Spleen (tissue), 7 donors: ENCODE data around the gene MIS18BP1.

ENCODE experiments used
- POLR2A ChIP-seq, 3 donors: fragments of 450-650 bp; IDR thresholded peaks; one replicate each; pipeline ENCODE4 v1.5.1; 2017; ENCODE audit warnings: antibody characterized with exemption in 3 of 3, mild to moderate bottlenecking in 1 of 3
- POLR2AphosphoS5 ChIP-seq, 3 donors: sonication (generic); formaldehyde crosslinking; IDR thresholded peaks; one replicate each; pipeline ENCODE4 v1.5.1; 2017; ENCODE audit warnings: antibody characterized with exemption in 3 of 3
- TF ChIP-seq, protein P1 (sequence below), 11 experiments: fragments of 200-600 bp in 7 of 11; fragments of 450-650 bp in 4 of 11; sonication (generic) in 4 of 11; IDR thresholded peaks in 8 of 11; conservative IDR thresholded peaks in 3 of 11; 1 replicate in 7 of 11; 2 replicates in 4 of 11; pipeline versions ENCODE4 v1.4.0 to v1.8.0; 2016 to 2021; ENCODE audit warnings: antibody characterized with exemption in 11 of 11, inconsistent platforms in 4 of 11, mild to moderate bottlenecking in 1 of 11
- donor health status: DM: no; HTN: no; CAD: no; lungs with moderate emphysema.
- donor health status: DM: no; HTN: no; CAD: no.
- donor health status: DM: no; HTN: no; CAD: no.

DNA sequence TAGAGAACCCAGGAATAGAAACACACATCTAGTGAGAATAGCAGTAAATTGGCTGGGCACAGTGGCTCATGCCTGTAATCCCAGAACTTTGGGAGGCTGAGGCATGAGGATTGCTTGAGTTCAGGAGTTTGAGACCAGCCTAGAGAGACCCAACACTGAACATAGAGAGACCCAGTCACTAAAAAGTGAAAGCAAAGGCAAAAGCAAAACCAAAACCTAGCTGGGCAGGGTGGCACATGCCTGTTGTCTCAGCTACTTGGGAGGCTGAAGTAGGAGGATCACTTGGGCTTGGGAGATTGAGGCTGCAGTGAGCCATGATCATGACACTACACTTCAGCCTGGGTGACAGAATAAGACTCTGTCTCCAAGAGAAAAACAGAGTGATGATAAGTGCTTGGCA lies 37.5 kb upstream of the MIS18BP1 start:
- TF ChIP-seq, protein P1, sequence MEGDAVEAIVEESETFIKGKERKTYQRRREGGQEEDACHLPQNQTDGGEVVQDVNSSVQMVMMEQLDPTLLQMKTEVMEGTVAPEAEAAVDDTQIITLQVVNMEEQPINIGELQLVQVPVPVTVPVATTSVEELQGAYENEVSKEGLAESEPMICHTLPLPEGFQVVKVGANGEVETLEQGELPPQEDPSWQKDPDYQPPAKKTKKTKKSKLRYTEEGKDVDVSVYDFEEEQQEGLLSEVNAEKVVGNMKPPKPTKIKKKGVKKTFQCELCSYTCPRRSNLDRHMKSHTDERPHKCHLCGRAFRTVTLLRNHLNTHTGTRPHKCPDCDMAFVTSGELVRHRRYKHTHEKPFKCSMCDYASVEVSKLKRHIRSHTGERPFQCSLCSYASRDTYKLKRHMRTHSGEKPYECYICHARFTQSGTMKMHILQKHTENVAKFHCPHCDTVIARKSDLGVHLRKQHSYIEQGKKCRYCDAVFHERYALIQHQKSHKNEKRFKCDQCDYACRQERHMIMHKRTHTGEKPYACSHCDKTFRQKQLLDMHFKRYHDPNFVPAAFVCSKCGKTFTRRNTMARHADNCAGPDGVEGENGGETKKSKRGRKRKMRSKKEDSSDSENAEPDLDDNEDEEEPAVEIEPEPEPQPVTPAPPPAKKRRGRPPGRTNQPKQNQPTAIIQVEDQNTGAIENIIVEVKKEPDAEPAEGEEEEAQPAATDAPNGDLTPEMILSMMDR (IDR thresholded peaks at IDR 0.05 in 8 of 11, conservative IDR thresholded peaks at IDR 0.05 in 3 of 11), result no peak
- TF ChIP-seq POLR2AphosphoS5 (IDR thresholded peaks at IDR 0.05) (no peak), POLR2A (IDR thresholded peaks at IDR 0.05) (no peak)
